ENCODE data around the gene SELENOH.

Gene SELENOH

GRCh38 chr11:57729479-57729878 is 11.8 kb upstream of the SELENOH start:
- no peak overlapping the region for H3K4me3 ChIP-seq (ENCODE audit: low read depth, low read length)
- no peak for TF ChIP-seq CTCF (IDR thresholded peaks at IDR 0.05; ENCODE audit: low read depth, low read length, missing control alignments)
- DNase-seq (ENCODE audit: low read depth), result no peak

- no peak overlapping the region for H3K4me3 ChIP-seq (ENCODE audit: low read depth, low read length)
- no peak for TF ChIP-seq CTCF (IDR thresholded peaks at IDR 0.05; ENCODE audit: low read depth, low read length, missing control alignments)
- DNase-seq (ENCODE audit: low read depth), result no peak
These were observed 8.6 kb upstream of the SELENOH start for GRCh38 chr11:57732661-57733060.

GRCh38 chr11:57735619-57736298 is 5.5 kb upstream of the SELENOH start:
- no peak for DNase-seq (ENCODE audit: low read depth)
- no peak for TF ChIP-seq CTCF (IDR thresholded peaks at IDR 0.05; ENCODE audit: low read depth, low read length, missing control alignments)
- no peak overlapping the region for H3K4me3 ChIP-seq (ENCODE audit: low read depth, low read length)

GRCh38 chr11:57742087-57742452 is 779 bp downstream of the SELENOH start:
- peak overlapping the region; percentile 77 for H3K4me3 ChIP-seq (ENCODE audit: low read depth, low read length)
- TF ChIP-seq CTCF (IDR thresholded peaks at IDR 0.05; ENCODE audit: low read depth, low read length, missing control alignments), result no peak
- no peak for DNase-seq (ENCODE audit: low read depth)

- no peak for DNase-seq (ENCODE audit: low read depth)
- no peak for TF ChIP-seq CTCF (IDR thresholded peaks at IDR 0.05; ENCODE audit: low read depth, low read length, missing control alignments)
- no peak overlapping the region for H3K4me3 ChIP-seq (ENCODE audit: low read depth, low read length)
These were observed 3.1 kb downstream of the SELENOH start for GRCh38 chr11:57744357-57744756.

- TF ChIP-seq CTCF (IDR thresholded peaks at IDR 0.05; ENCODE audit: low read depth, low read length, missing control alignments), result no peak
- H3K4me3 ChIP-seq (ENCODE audit: low read depth, low read length), result no peak overlapping the region
- DNase-seq (ENCODE audit: low read depth), result no peak
These were observed 3.9 kb downstream of the SELENOH start for GRCh38 chr11:57745206-57745605.

GRCh38 chr11:57746920-57747319 is 5.6 kb downstream of the SELENOH start:
- DNase-seq (ENCODE audit: low read depth), result no peak
- no peak overlapping the region for H3K4me3 ChIP-seq (ENCODE audit: low read depth, low read length)
- TF ChIP-seq CTCF (IDR thresholded peaks at IDR 0.05; ENCODE audit: low read depth, low read length, missing control alignments), result no peak

All from GM12864 (cell line).